ENCODE results near the gene ITGA11.

The ITGA11 gene

GRCh38 chr15:68341760-68342725 is 89.9 kb downstream of the ITGA11 start:
- Histone ChIP-seq H3K9me3 (ENCODE audit: insufficient read depth, low read depth, low read length) (no peaks in the 10 kb centered on the region), H3K27me3 (ENCODE audit: insufficient read depth, low read length) (no peaks in the 10 kb centered on the region), H3K36me3 (ENCODE audit: insufficient read depth, low read length) (no peaks in the 10 kb centered on the region), H3K4me3 (ENCODE audit: low read length) (no peak overlapping the region), H3K4me1 (ENCODE audit: insufficient read depth, low read length) (no peaks in the 10 kb centered on the region), H3K9ac (ENCODE audit: low read depth, low read length) (no peak overlapping the region), H3K27ac (ENCODE audit: low read depth, low read length) (no peak overlapping the region)
- 86% methylated on average over 17 of the region's 17 CpGs for WGBS

DNA sequence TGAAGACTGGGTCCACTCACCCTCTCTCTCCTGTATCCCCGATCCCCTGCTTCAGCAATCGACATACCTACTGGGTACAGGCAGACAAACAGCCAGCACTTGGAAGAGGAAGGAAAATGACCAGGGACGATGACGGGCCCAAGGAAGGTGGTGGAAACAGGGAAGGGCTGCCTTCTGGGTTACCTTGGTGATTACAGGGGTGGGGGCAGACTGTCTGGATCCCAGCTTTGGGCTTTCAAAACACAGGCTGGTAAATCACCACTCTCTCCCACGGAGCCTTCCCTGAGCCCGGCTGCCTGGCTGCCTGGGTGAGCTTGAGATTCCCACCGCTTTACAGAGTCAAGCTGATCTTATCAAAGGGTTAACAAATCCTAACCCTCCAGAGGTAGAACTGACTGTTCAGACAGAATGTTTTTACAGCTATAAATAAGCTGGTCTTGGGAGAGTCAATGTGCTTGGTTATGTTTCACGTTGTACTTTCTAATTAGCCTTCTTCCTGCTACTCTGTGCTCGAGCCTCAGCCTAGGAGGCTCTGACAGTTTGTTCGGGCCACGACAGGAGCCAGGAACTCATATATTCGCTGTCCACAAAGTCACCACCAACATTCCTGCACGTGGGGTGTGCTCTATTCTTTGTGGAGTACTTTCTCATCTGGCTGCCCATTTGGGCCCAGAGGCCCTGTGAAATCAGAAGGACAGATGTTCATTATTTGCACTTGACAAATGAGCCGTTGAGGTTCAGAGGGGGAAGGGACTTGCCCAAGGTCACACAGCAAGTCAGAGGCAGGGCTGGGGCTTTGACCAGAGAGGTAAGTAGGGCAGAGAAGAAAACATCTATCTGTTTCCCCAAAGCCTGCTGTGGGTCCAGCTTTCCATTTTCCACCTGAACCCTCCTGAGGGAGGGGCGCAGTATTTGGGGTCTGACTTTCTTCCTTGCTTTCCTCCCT is 91.0 kb downstream of the ITGA11 start:
- H3K27me3 ChIP-seq (ENCODE audit: insufficient read depth, low read length): no peaks in the 10 kb centered on the region
- H3K4me3 ChIP-seq (ENCODE audit: low read length): no peak overlapping the region
- no peaks in the 10 kb centered on the region for H3K9me3 ChIP-seq (ENCODE audit: insufficient read depth, low read depth, low read length)
- no peak overlapping the region for H3K9ac ChIP-seq (ENCODE audit: low read depth, low read length)
- H3K36me3 ChIP-seq (ENCODE audit: insufficient read depth, low read length): no peaks in the 10 kb centered on the region
- whole genome bisulfite sequencing: 84% methylated on average over 15 of the region's 15 CpGs
- no peak overlapping the region for H3K27ac ChIP-seq (ENCODE audit: low read depth, low read length)
- no peaks in the 10 kb centered on the region for H3K4me1 ChIP-seq (ENCODE audit: insufficient read depth, low read length)

DNA sequence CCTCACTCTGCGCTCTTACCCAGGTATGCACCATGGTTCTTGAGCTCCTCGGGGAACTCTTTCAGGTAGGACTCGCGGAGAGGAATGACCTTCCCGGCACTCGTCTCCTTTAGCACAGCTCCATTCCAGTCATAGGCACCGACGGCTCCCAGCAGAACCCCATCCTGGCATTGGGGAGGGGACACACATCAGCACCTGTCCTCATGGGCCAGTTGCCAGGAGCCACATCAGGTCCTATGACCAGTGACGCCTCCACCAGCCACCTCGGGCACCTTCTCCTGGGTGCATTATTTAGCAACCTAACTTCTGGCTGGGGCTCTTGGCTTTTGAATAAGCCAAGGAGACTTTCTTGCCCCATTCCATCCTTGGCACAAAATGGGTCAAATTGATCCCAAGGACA is 92.5 kb downstream of the ITGA11 start:
- H3K4me1 ChIP-seq (ENCODE audit: insufficient read depth, low read length): no peaks in the 10 kb centered on the region
- H3K27ac ChIP-seq (ENCODE audit: low read depth, low read length): no peak overlapping the region
- WGBS: 93% methylated on average over 10 of the region's 10 CpGs
- H3K27me3 ChIP-seq (ENCODE audit: insufficient read depth, low read length): no peaks in the 10 kb centered on the region
- no peaks in the 10 kb centered on the region for H3K9me3 ChIP-seq (ENCODE audit: insufficient read depth, low read depth, low read length)
- H3K9ac ChIP-seq (ENCODE audit: low read depth, low read length): no peak overlapping the region
- no peak overlapping the region for H3K4me3 ChIP-seq (ENCODE audit: low read length)
- no peaks in the 10 kb centered on the region for H3K36me3 ChIP-seq (ENCODE audit: insufficient read depth, low read length)

- 92% methylated on average over 6 of the region's 6 CpGs for WGBS
- no peaks in the 10 kb centered on the region for H3K36me3 ChIP-seq (ENCODE audit: insufficient read depth, low read length)
- H3K4me1 ChIP-seq (ENCODE audit: insufficient read depth, low read length): no peaks in the 10 kb centered on the region
- H3K27me3 ChIP-seq (ENCODE audit: insufficient read depth, low read length): no peaks in the 10 kb centered on the region
- no peak overlapping the region for H3K27ac ChIP-seq (ENCODE audit: low read depth, low read length)
- no peaks in the 10 kb centered on the region for H3K9me3 ChIP-seq (ENCODE audit: insufficient read depth, low read depth, low read length)
- H3K4me3 ChIP-seq (ENCODE audit: low read length): no peak overlapping the region
- no peak overlapping the region for H3K9ac ChIP-seq (ENCODE audit: low read depth, low read length)
Observed at GRCh38 chr15:68337826-68338225, 94.1 kb downstream of the ITGA11 start.

GRCh38 chr15:68336516-68336915 is 95.4 kb downstream of the ITGA11 start:
- Histone ChIP-seq H3K27ac (ENCODE audit: low read depth, low read length) (no peak overlapping the region), H3K36me3 (ENCODE audit: insufficient read depth, low read length) (no peaks in the 10 kb centered on the region), H3K9ac (ENCODE audit: low read depth, low read length) (no peak overlapping the region), H3K27me3 (ENCODE audit: insufficient read depth, low read length) (no peaks in the 10 kb centered on the region), H3K9me3 (ENCODE audit: insufficient read depth, low read depth, low read length) (no peaks in the 10 kb centered on the region), H3K4me1 (ENCODE audit: insufficient read depth, low read length) (peaks cover under 1% of the 10 kb centered on the region; the same call in 1 of the 2 replicates), H3K4me3 (ENCODE audit: low read length) (no peak overlapping the region)
- 87% methylated on average over 7 of the region's 7 CpGs for WGBS

DNA sequence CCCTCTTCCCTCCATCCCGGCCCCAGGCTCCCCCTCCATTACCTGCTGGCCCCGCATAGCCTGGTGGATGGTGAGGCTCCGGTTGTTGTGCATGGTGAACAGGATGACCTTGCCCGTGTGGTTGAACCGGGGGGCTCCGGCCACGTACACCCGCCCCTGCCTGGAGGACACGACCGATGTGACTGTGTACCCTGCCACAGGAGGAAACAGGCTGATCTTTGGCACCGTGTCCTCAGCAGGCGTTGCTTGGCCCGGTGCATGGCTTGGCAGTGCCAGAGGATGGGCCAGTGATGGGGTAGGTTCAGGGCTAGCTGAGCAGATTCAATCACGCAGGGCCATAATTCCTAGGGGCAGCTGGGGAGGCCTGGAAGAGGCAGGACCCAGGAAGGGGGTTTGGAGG is 96.3 kb downstream of the ITGA11 start:
- 95% methylated on average over 14 of the region's 14 CpGs for WGBS

GRCh38 chr15:68335251-68335650 is 96.7 kb downstream of the ITGA11 start:
- H3K4me3 ChIP-seq (ENCODE audit: low read length): no peak overlapping the region
- no peak overlapping the region for H3K9ac ChIP-seq (ENCODE audit: low read depth, low read length)
- H3K27ac ChIP-seq (ENCODE audit: low read depth, low read length): no peak overlapping the region
- peaks cover 13% of the 10 kb centered on the region for H3K4me1 ChIP-seq (ENCODE audit: insufficient read depth, low read length)
- no peaks in the 10 kb centered on the region for H3K27me3 ChIP-seq (ENCODE audit: insufficient read depth, low read length)
- WGBS: 93% methylated on average over 1 of the region's 1 CpG
- no peaks in the 10 kb centered on the region for H3K9me3 ChIP-seq (ENCODE audit: insufficient read depth, low read depth, low read length)
- H3K36me3 ChIP-seq (ENCODE audit: insufficient read depth, low read length): no peaks in the 10 kb centered on the region

More for the DNA sequence above, 96.3 kb downstream of the ITGA11 start:
- Histone ChIP-seq H3K9me3 (ENCODE audit: insufficient read depth, low read depth, low read length) (no peaks in the 10 kb centered on the region), H3K4me1 (ENCODE audit: insufficient read depth, low read length) (peaks cover 8% of the 10 kb centered on the region), H3K9ac (ENCODE audit: low read depth, low read length) (no peak overlapping the region), H3K36me3 (ENCODE audit: insufficient read depth, low read length) (no peaks in the 10 kb centered on the region), H3K27me3 (ENCODE audit: insufficient read depth, low read length) (no peaks in the 10 kb centered on the region), H3K27ac (ENCODE audit: low read depth, low read length) (no peak overlapping the region), H3K4me3 (ENCODE audit: low read length) (no peak overlapping the region)

DNA sequence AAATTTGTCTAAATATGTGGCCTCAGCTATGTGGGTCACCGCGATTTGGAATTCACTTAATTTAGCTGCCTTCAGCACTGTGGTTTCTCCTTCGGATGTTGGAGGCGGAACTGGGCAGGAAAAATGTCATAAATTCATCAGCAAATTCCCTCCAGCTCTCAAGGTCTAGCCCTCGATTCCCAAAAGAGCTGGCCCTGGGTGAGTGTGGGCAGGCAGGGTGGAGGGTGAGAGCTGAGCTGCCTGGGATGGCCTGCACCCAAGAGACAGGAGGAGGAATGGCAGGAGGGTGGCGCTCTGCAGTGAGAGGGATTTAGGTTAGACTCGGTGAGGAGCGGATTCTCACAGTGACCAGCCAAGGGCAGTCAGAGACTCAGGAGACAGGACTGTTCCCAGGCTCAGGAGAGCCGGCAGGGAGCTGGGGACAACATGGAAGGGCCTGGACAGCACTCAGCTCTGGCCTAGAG is 97.3 kb downstream of the ITGA11 start:
- no peaks in the 10 kb centered on the region for H3K27me3 ChIP-seq (ENCODE audit: insufficient read depth, low read length)
- H3K9me3 ChIP-seq (ENCODE audit: insufficient read depth, low read depth, low read length): no peaks in the 10 kb centered on the region
- peaks cover 17% of the 10 kb centered on the region for H3K4me1 ChIP-seq (ENCODE audit: insufficient read depth, low read length)
- H3K36me3 ChIP-seq (ENCODE audit: insufficient read depth, low read length): no peaks in the 10 kb centered on the region
- no peak overlapping the region for H3K9ac ChIP-seq (ENCODE audit: low read depth, low read length)
- no peak overlapping the region for H3K27ac ChIP-seq (ENCODE audit: low read depth, low read length)
- no peak overlapping the region for H3K4me3 ChIP-seq (ENCODE audit: low read length)
- WGBS: 92% methylated on average over 9 of the region's 9 CpGs

DNA sequence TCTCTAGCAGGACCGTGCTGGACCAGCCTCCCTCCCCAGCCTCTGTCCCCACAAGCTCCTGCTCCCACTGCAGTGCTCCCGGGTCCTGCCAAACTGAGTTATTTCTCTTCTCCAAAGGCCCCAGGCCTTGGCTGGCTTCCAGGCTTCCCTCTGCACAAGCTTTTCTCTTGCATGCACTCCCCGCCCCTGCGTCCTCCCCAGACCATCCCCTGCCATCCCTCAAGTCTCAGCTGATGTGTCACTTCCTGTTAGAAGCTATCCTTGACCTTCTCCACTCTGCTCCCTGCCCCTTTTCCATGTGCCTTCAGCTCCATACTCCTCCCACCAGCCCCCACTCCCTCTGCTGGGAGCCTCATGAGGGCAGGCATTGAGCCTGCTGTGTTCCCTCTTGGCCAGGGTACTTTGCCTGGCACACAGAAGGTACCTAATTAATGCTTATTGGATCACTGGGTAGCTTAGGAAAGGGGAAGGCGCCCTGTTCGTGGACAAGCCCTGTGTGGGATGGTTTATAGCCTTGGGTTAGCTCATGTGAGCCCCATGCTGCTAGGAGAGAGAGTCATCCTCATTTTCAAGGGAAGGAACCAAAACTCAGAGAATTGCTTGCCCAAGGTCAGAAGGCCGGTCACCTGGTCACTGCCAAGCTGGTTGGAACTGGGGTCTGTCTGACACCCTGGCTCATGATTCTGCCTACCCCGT is 98.0 kb downstream of the ITGA11 start:
- 88% methylated on average over 8 of the region's 8 CpGs for WGBS
- Histone ChIP-seq H3K9ac (ENCODE audit: low read depth, low read length) (no peak overlapping the region), H3K36me3 (ENCODE audit: insufficient read depth, low read length) (no peaks in the 10 kb centered on the region), H3K27ac (ENCODE audit: low read depth, low read length) (no peak overlapping the region), H3K9me3 (ENCODE audit: insufficient read depth, low read depth, low read length) (no peaks in the 10 kb centered on the region), H3K27me3 (ENCODE audit: insufficient read depth, low read length) (no peaks in the 10 kb centered on the region), H3K4me1 (ENCODE audit: insufficient read depth, low read length) (peaks cover 17% of the 10 kb centered on the region), H3K4me3 (ENCODE audit: low read length) (no peak overlapping the region)

- no peak overlapping the region for H3K4me3 ChIP-seq (ENCODE audit: low read length)
- no peaks in the 10 kb centered on the region for H3K27me3 ChIP-seq (ENCODE audit: insufficient read depth, low read length)
- 93% methylated on average over 21 of the region's 21 CpGs for WGBS
- H3K36me3 ChIP-seq (ENCODE audit: insufficient read depth, low read length): no peaks in the 10 kb centered on the region
- H3K9me3 ChIP-seq (ENCODE audit: insufficient read depth, low read depth, low read length): no peaks in the 10 kb centered on the region
- no peak overlapping the region for H3K9ac ChIP-seq (ENCODE audit: low read depth, low read length)
- no peak overlapping the region for H3K27ac ChIP-seq (ENCODE audit: low read depth, low read length)
- peaks cover 17% of the 10 kb centered on the region for H3K4me1 ChIP-seq (ENCODE audit: insufficient read depth, low read length)
Observed at GRCh38 chr15:68332266-68332665, 99.7 kb downstream of the ITGA11 start.
